Measurements from ENCODE around the gene RAB15. TPM values are rescaled to one million over a fixed set of nuclear protein-coding genes. Genes with fewer than 3 reads are reported as not detected.
A peak's percentile ranks its signal among the peaks of the same experiment; 100 is the strongest.
"Not testable (repeated sequence)": the region's sequence is repeated elsewhere in the genome, so short reads cannot be mapped to it uniquely, and the experiment has no call there.

RAB15 gene
- total RNA-seq, 2 experiments from 2014 or later: 2.4 TPM

- peak overlapping the region; percentile 78 for H3K4me3 Mint-ChIP-seq
- H3K27me3 Mint-ChIP-seq (ENCODE audit: low read depth); DNase-seq; H3K9me3 Mint-ChIP-seq: not testable (repeated sequence)
- CTCF ChIA-PET: interaction anchor here (2.3 kb wide), 1 partner anchor 11 kb away, joined by 12 read pairs; no protein-coding TSS in a partner anchor
- H3K4me1 Mint-ChIP-seq (ENCODE audit: low read depth): peaks cover 44% of the 10 kb centered on the region
- peak overlapping the region; percentile 88 for H3K27ac Mint-ChIP-seq
- peaks cover 23% of the 10 kb centered on the region for H3K36me3 Mint-ChIP-seq (ENCODE audit: low read depth)
- intact Hi-C loops (cut with micrococcal nuclease): loop anchor here (5.0 kb wide), 1 partner anchor 189 kb away; the partner anchor contains the start of gene MAX
These were observed 58.7 kb downstream of the RAB15 start for GRCh38 chr14:64913477-64913876.

GRCh38 chr14:64912261-64912660, 59.9 kb downstream of the RAB15 start:
- no peak for DNase-seq
- Mint-ChIP-seq H3K4me1 (ENCODE audit: low read depth) (peaks cover 32% of the 10 kb centered on the region), H3K4me3 (no peak overlapping the region), H3K36me3 (ENCODE audit: low read depth) (peaks cover 15% of the 10 kb centered on the region), H3K9me3 (no peaks in the 10 kb centered on the region), H3K27me3 (ENCODE audit: low read depth) (no peaks in the 10 kb centered on the region), H3K27ac (no peak overlapping the region)
- intact Hi-C loops (cut with micrococcal nuclease): loop anchor here (5.0 kb wide), 1 partner anchor 190 kb away; the partner anchor contains the start of gene MAX
- CTCF ChIA-PET: interaction anchor here (1.0 to 2.3 kb wide), 3 partner anchors 8 to 89 kb away, joined by 3 to 14 read pairs (median 4); no protein-coding TSS in a partner anchor

GRCh38 chr14:64910847-64911495, 61.2 kb downstream of the RAB15 start:
- H3K4me1 Mint-ChIP-seq (ENCODE audit: low read depth): peaks cover 20% of the 10 kb centered on the region
- intact Hi-C loops (cut with micrococcal nuclease): loop anchor here (5.0 kb wide), 1 partner anchor 191 kb away; the partner anchor contains the start of gene MAX
- H3K36me3 Mint-ChIP-seq (ENCODE audit: low read depth): peaks cover 10% of the 10 kb centered on the region
- CTCF ChIA-PET: interaction anchor here (0.6 to 2.3 kb wide), 14 partner anchors 14 to 506 kb away, joined by 3 to 14 read pairs (median 4); no protein-coding TSS in a partner anchor
- no peak overlapping the region for H3K4me3 Mint-ChIP-seq
- H3K27ac Mint-ChIP-seq: no peak overlapping the region
- DNase-seq: no peak
- H3K27me3 Mint-ChIP-seq (ENCODE audit: low read depth): no peaks in the 10 kb centered on the region
- H3K9me3 Mint-ChIP-seq: no peaks in the 10 kb centered on the region

GRCh38 chr14:64906022-64906421, 66.1 kb downstream of the RAB15 start:
- H3K27ac Mint-ChIP-seq: no peak overlapping the region
- H3K4me3 Mint-ChIP-seq: no peak overlapping the region
- intact Hi-C loops (cut with micrococcal nuclease): no loop called here
- no peaks in the 10 kb centered on the region for H3K27me3 Mint-ChIP-seq (ENCODE audit: low read depth)
- H3K9me3 Mint-ChIP-seq: no peaks in the 10 kb centered on the region
- CTCF ChIA-PET: interaction anchor here (0.7 to 0.8 kb wide), 2 partner anchors 28 to 75 kb away, joined by 3 to 4 read pairs; no protein-coding TSS in a partner anchor
- H3K36me3 Mint-ChIP-seq (ENCODE audit: low read depth): no peaks in the 10 kb centered on the region
- peaks cover 3% of the 10 kb centered on the region for H3K4me1 Mint-ChIP-seq (ENCODE audit: low read depth)
- no peak for DNase-seq

GRCh38 chr14:64899958-64900357, 72.2 kb downstream of the RAB15 start:
- no peaks in the 10 kb centered on the region for H3K36me3 Mint-ChIP-seq (ENCODE audit: low read depth)
- DNase-seq: no peak
- H3K27ac Mint-ChIP-seq: no peak overlapping the region
- no peaks in the 10 kb centered on the region for H3K4me1 Mint-ChIP-seq (ENCODE audit: low read depth)
- intact Hi-C loops (cut with micrococcal nuclease): no loop called here
- H3K27me3 Mint-ChIP-seq (ENCODE audit: low read depth): no peaks in the 10 kb centered on the region
- H3K4me3 Mint-ChIP-seq: no peak overlapping the region
- no peaks in the 10 kb centered on the region for H3K9me3 Mint-ChIP-seq
- CTCF ChIA-PET: interaction anchor here (2.0 kb wide), 1 partner anchor 8 kb away, joined by 20 read pairs; no protein-coding TSS in a partner anchor

Other genes starting within 250 kb of the RAB15 start
- gene SPTB, start 92.4 kb downstream of the RAB15 start, total RNA-seq: under 1 TPM; 0.42 to 0.55 TPM
- 10 to 100 TPM; 49.6 to 59.7 TPM for gene CHURC1, start 57.9 kb downstream of the RAB15 start, total RNA-seq
- not detected for gene GPX2, start 29.6 kb downstream of the RAB15 start, total RNA-seq
- 1 to 10 TPM; 7.9 to 10.0 TPM for gene FNTB, start 14.6 kb upstream of the RAB15 start, total RNA-seq
- gene MAX, start 130.2 kb upstream of the RAB15 start, total RNA-seq: 10 to 100 TPM; 67.9 to 75.1 TPM